ENCODE results near the gene MAP7. TPM values are rescaled to one million over a fixed set of nuclear protein-coding genes. Genes with fewer than 3 reads are reported as not detected.

Gene MAP7
- total and polyA plus RNA-seq, 2 of the 13 experiments (the other 11 are each of a cell fraction or from before 2014, with no cell fraction given): 0.04 TPM; not detected in 1

DNA sequence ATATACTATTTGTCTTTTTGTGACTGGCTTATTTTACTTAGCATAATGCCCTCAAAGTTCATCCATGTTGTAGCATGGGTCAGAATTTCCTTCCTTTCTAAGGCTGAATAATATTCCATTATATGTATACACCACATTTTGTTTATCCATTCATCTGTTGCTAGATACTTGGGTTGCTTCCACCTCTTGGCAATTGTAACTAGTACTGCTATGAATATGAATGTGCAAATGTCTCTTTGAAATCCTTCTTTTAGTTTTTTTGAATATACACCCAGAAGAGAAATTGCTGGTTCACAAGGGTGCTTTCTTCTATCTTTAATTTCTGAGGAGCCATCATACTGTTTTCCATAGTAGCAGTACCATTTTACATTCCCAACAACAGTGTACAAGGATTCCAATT is 21.3 kb upstream of the MAP7 start (continued):
- TF ChIP-seq, protein P1, sequence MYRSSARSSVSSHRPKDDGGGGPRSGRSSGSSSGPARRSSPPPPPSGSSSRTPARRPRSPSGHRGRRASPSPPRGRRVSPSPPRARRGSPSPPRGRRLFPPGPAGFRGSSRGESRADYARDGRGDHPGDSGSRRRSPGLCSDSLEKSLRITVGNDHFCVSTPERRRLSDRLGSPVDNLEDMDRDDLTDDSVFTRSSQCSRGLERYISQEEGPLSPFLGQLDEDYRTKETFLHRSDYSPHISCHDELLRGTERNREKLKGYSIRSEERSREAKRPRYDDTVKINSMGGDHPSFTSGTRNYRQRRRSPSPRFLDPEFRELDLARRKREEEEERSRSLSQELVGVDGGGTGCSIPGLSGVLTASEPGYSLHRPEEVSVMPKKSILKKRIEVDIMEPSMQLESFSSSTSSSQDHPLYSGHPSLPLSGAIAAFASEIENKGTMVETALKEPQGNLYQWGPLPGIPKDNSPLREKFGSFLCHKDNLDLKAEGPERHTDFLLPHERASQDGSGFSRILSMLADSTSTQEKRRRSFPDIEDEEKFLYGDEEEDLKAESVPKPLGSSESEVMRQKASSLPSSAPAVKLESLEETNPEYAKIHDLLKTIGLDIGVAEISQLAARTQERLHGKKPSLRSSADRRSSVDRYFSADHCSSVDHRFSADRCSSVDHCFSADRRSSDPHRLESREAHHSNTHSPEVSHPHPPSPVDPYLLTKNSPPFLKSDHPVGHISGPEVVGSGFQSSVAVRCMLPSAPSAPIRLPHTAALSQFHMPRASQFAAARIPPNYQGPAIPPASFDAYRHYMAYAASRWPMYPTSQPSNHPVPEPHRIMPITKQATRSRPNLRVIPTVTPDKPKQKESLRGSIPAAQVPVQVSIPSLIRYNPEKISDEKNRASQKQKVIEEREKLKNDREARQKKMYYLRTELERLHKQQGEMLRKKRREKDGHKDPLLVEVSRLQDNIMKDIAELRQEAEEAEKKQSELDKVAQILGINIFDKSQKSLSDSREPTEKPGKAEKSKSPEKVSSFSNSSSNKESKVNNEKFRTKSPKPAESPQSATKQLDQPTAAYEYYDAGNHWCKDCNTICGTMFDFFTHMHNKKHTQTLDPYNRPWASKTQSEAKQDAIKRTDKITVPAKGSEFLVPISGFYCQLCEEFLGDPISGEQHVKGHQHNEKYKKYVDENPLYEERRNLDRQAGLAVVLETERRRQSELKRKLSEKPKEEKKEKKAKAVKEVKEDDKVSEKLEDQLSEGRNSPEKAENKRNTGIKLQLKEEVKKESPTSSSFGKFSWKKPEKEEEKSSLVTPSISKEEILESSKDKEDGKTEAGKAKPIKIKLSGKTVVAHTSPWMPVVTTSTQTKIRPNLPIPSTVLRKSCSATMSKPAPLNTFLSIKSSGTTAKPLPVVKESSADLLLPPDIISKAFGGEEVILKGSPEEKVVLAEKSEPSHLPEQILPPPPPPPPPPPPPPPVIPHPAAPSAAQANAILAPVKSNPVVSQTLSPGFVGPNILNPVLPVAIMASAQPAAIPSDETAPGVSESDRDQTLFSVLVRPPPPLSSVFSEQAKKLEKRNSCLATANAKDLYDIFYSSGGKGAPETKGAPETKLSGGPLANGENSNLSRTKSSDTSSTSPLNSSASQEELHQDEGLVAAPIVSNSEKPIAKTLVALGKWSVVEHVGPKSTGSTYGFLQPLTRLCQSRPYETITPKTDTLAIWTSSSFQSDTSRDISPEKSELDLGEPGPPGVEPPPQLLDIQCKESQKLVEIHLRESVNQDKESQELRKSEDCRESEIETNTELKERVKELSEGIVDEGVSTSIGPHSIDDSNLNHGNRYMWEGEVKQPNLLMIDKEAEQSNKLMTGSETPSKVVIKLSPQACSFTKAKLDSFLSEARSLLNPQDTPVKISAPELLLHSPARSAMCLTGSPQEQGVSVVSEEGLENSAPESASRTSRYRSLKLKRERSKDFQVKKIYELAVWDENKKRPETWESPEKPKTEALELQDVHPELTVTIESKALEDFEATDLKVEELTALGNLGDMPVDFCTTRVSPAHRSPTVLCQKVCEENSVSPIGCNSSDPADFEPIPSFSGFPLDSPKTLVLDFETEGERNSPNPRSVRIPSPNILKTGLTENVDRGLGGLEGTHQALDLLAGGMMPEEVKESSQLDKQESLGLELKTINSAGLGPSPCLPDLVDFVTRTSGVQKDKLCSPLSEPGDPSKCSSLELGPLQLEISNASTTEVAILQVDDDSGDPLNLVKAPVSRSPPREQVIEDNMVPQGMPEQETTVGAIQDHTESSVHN (CRISPR knock-in tag; IDR thresholded peaks at IDR 0.05): no peak
- no peak for TF ChIP-seq ZNF207 (IDR thresholded peaks at IDR 0.05; ENCODE audit: borderline replicate concordance)

DNA sequence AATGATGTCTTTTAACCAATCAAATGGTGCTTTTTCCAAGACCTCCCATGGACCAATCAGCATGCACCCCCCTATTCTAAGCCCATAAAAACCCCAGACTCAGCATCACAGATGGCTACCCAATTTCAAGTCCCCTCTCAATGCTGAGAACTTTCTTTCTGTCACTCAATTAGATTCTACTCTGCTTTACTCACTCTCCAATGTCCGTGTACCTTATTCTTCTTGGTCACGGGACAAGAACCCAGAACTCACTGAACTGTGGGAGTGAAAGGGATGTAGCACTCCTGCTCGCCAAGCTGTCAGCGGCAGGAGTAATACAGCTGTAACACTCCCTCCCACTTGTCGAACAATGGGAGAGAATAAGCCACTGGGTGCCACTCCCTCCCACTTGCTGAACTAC is 20.8 kb upstream of the MAP7 start:
- no peaks in the 10 kb centered on the region for H3K4me1 ChIP-seq (ENCODE audit: insufficient read depth, low read length)
- no peak overlapping the region for H3K4me3 ChIP-seq (replicated peaks in 1 of 3; ENCODE audit: insufficient read depth in 1 of 3, low read depth in 2 of 3, low read length in 3 of 3)
- peaks cover 16% of the 10 kb centered on the region; the same call in 1 of the 2 replicates for H3K9me3 ChIP-seq (ENCODE audit: low read length)
- no peaks in the 10 kb centered on the region for H4K20me1 ChIP-seq (ENCODE audit: insufficient read depth, low read length)
- no peak overlapping the region for H2AFZ ChIP-seq (ENCODE audit: low read length)
- no peaks in the 10 kb centered on the region for H3K36me3 ChIP-seq (replicated peaks in 1 of 2; ENCODE audit: control insufficient read depth in 1 of 2, insufficient read depth in 2 of 2, low read length in 2 of 2)
- 4% methylated on average over 5 of the region's 5 CpGs for WGBS (ENCODE audit: low lambda C conversion rate)
- in situ Hi-C loops (cut with HindIII; ENCODE audit: extremely low pct_ligation_motif_present, low pct_unique_long_range_greater_than_20kb) (no loop called here), intact Hi-C loops (cut with micrococcal nuclease; ENCODE audit: unreplicated experiment) (no loop called here)
- H3K79me2 ChIP-seq (ENCODE audit: insufficient read depth, low read length): no peaks in the 10 kb centered on the region
- TF ChIP-seq, protein P2, sequence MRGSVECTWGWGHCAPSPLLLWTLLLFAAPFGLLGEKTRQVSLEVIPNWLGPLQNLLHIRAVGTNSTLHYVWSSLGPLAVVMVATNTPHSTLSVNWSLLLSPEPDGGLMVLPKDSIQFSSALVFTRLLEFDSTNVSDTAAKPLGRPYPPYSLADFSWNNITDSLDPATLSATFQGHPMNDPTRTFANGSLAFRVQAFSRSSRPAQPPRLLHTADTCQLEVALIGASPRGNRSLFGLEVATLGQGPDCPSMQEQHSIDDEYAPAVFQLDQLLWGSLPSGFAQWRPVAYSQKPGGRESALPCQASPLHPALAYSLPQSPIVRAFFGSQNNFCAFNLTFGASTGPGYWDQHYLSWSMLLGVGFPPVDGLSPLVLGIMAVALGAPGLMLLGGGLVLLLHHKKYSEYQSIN (CRISPR knock-in tag; IDR thresholded peaks at IDR 0.05; ENCODE audit: borderline replicate concordance): no peak
- TF ChIP-seq ZNF788 (CRISPR knock-in tag; IDR thresholded peaks at IDR 0.05; ENCODE audit: borderline replicate concordance): no peak
- no peak for TF ChIP-seq HMGA1 (CRISPR knock-in tag; conservative IDR thresholded peaks at IDR 0.05)
- TF ChIP-seq YY1 (IDR thresholded peaks at IDR 0.05; ENCODE audit: insufficient read depth, insufficient replicate concordance, low read depth, low read length): no peak
- no peak for TF ChIP-seq KDM3A (CRISPR knock-in tag; IDR thresholded peaks at IDR 0.05; ENCODE audit: low read depth)
- TF ChIP-seq TOPORS (CRISPR knock-in tag; IDR thresholded peaks at IDR 0.05): no peak
- TF ChIP-seq ZNF883 (CRISPR knock-in tag; IDR thresholded peaks at IDR 0.05; ENCODE audit: not compliant biosample characterization): no peak
- peaks cover 0 to 2% of the 10 kb centered on the region in 2 experiments; a peak in 2 of 5 replicates for H3K27me3 ChIP-seq (ENCODE audit: control insufficient read depth in 1 of 2, insufficient read depth in 2 of 2, low read length in 2 of 2)
- no peak overlapping the region for H3K4me2 ChIP-seq (ENCODE audit: low read depth, low read length)
- no peak overlapping the region for H3K27ac ChIP-seq (ENCODE audit: extremely low read length, insufficient read depth, low read length)
- ChIA-PET POLR2A (no interaction called here), CTCF (ENCODE audit: low intra/inter-chr PET ratio, low total read pairs) (no interaction called here)
- FAIRE-seq (no peak), ATAC-seq (no peak), DNase-seq (ENCODE audit: low spot score) (no peak)
- BruUV-seq (replicated peaks): no TSS peak
- H3K9ac ChIP-seq (ENCODE audit: insufficient read depth, low read depth, low read length): no peak overlapping the region

Measured in HepG2 (cell line).